ENCODE results near the gene STK39. TPM values are rescaled to one million over a fixed set of nuclear protein-coding genes. Genes with fewer than 3 reads are reported as not detected.

STK39 gene
- total RNA-seq, 1 donor, result 18.1 TPM

GRCh38 chr2:168198476-168199207 is 48.8 kb downstream of the STK39 start:
- Histone ChIP-seq H3K4me2 (ENCODE audit: insufficient read depth, low read length) (peak overlapping the region; percentile 35), H3K4me1 (ENCODE audit: insufficient read depth, low read length) (peaks cover 13% of the 10 kb centered on the region), H3K79me2 (ENCODE audit: insufficient read depth, low read length) (peaks cover 64% of the 10 kb centered on the region), H4K20me1 (ENCODE audit: insufficient read depth, low read length) (peaks cover 5% of the 10 kb centered on the region), H3K4me3 (ENCODE audit: insufficient read depth, low read length) (no peak overlapping the region), H3K9me3 (ENCODE audit: low read depth, low read length) (no peaks in the 10 kb centered on the region), H3K27ac (ENCODE audit: low read depth, low read length) (no peak overlapping the region), H2AFZ (ENCODE audit: low read length) (no peak overlapping the region), H3K27me3 (ENCODE audit: insufficient read depth, low read length) (no peaks in the 10 kb centered on the region), H3K36me3 (ENCODE audit: insufficient read depth, low read length) (no peaks in the 10 kb centered on the region)
- no peak for TF ChIP-seq CTCF (IDR thresholded peaks at IDR 0.05; ENCODE audit: extremely low read depth, low read depth, low read length)
- peak; percentile 76 for DNase-seq (ENCODE audit: insufficient read length, low spot score, missing footprints)

DNA sequence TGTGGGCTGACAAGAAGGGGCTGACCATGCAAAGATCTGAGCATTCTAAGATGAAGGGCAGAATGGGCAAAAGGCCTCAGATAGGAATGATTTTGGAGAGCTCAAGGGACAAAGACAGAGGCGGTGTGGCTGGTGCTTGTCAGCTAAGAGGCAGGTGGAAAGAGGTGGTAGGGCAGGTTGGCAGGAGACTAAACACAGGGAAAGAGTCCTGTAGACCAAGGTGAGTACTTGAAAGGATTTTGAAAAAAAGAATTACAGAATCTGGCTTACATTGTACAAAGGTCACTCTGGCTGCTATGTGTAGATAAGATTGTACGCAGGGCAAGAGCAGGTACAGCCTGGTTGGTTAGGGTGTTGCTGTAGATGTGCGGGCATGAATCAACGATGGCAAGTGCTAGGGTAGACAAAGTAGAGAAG is 50.6 kb downstream of the STK39 start:
- no peaks in the 10 kb centered on the region for H3K9me3 ChIP-seq (ENCODE audit: low read depth, low read length)

GRCh38 chr2:168194784-168195522 is 52.4 kb downstream of the STK39 start:
- Histone ChIP-seq H3K79me2 (ENCODE audit: insufficient read depth, low read length) (peaks cover 66% of the 10 kb centered on the region), H4K20me1 (ENCODE audit: insufficient read depth, low read length) (peaks cover 19% of the 10 kb centered on the region)

More for the DNA sequence above, 50.6 kb downstream of the STK39 start:
- Histone ChIP-seq H3K4me1 (ENCODE audit: insufficient read depth, low read length) (peaks cover 18% of the 10 kb centered on the region), H3K36me3 (ENCODE audit: insufficient read depth, low read length) (no peaks in the 10 kb centered on the region), H3K79me2 (ENCODE audit: insufficient read depth, low read length) (peaks cover 65% of the 10 kb centered on the region), H3K27ac (ENCODE audit: low read depth, low read length) (no peak overlapping the region), H4K20me1 (ENCODE audit: insufficient read depth, low read length) (peaks cover 13% of the 10 kb centered on the region), H3K27me3 (ENCODE audit: insufficient read depth, low read length) (no peaks in the 10 kb centered on the region), H2AFZ (ENCODE audit: low read length) (no peak overlapping the region), H3K4me3 (ENCODE audit: insufficient read depth, low read length) (no peak overlapping the region), H3K4me2 (ENCODE audit: insufficient read depth, low read length) (no peak overlapping the region)
- no peak for DNase-seq (ENCODE audit: insufficient read length, low spot score, missing footprints)
- no peak for TF ChIP-seq CTCF (IDR thresholded peaks at IDR 0.05; ENCODE audit: extremely low read depth, low read depth, low read length)

More at GRCh38 chr2:168194784-168195522, 52.4 kb downstream of the STK39 start:
- peaks cover 26% of the 10 kb centered on the region for H3K4me1 ChIP-seq (ENCODE audit: insufficient read depth, low read length)
- no peak overlapping the region for H3K4me2 ChIP-seq (ENCODE audit: insufficient read depth, low read length)
- H2AFZ ChIP-seq (ENCODE audit: low read length), result no peak overlapping the region
- H3K36me3 ChIP-seq (ENCODE audit: insufficient read depth, low read length), result no peaks in the 10 kb centered on the region
- no peak overlapping the region for H3K4me3 ChIP-seq (ENCODE audit: insufficient read depth, low read length)
- DNase-seq (ENCODE audit: insufficient read length, low spot score, missing footprints), result no peak
- no peaks in the 10 kb centered on the region for H3K27me3 ChIP-seq (ENCODE audit: insufficient read depth, low read length)
- no peak overlapping the region for H3K27ac ChIP-seq (ENCODE audit: low read depth, low read length)
- no peak for TF ChIP-seq CTCF (IDR thresholded peaks at IDR 0.05; ENCODE audit: extremely low read depth, low read depth, low read length)
- H3K9me3 ChIP-seq (ENCODE audit: low read depth, low read length), result no peaks in the 10 kb centered on the region

Measured in osteoblast (primary cell).